Transverse colon (tissue), 4 donors: ENCODE measurements around the gene BAIAP2L2.

Experiments
- POLR2A ChIP-seq: fragments of 450-650 bp; IDR thresholded peaks from one replicate; pipeline ENCODE4 v1.6.1; 2016; ENCODE audit warnings: antibody characterized with exemption, mild to moderate bottlenecking, moderate library complexity
- POLR2AphosphoS5 ChIP-seq, 3 donors: sonication (generic); formaldehyde crosslinking; IDR thresholded peaks; one replicate each; pipeline ENCODE4 v1.6.1; 2016; ENCODE audit warnings: antibody characterized with exemption in 3 of 3
- TF ChIP-seq, protein P1 (sequence below), 5 experiments: fragments of 200-600 bp in 3 of 5; fragments of 450-650 bp in 2 of 5; sonication (generic) in 3 of 5; IDR thresholded peaks; 1 replicate in 2 of 5; 2 replicates in 3 of 5; pipeline ENCODE4 v1.5.1; 2016 to 2017; ENCODE audit warnings: antibody characterized with exemption in 5 of 5, inconsistent platforms in 3 of 5, mild to moderate bottlenecking in 2 of 5, moderate library complexity in 1 of 5

GRCh38 chr22:38071421-38072321 lies 38.8 kb downstream of the BAIAP2L2 start:
- TF ChIP-seq POLR2A (no peak), POLR2AphosphoS5 (IDR thresholded peaks at IDR 0.05) (no peak)
- TF ChIP-seq, protein P1, sequence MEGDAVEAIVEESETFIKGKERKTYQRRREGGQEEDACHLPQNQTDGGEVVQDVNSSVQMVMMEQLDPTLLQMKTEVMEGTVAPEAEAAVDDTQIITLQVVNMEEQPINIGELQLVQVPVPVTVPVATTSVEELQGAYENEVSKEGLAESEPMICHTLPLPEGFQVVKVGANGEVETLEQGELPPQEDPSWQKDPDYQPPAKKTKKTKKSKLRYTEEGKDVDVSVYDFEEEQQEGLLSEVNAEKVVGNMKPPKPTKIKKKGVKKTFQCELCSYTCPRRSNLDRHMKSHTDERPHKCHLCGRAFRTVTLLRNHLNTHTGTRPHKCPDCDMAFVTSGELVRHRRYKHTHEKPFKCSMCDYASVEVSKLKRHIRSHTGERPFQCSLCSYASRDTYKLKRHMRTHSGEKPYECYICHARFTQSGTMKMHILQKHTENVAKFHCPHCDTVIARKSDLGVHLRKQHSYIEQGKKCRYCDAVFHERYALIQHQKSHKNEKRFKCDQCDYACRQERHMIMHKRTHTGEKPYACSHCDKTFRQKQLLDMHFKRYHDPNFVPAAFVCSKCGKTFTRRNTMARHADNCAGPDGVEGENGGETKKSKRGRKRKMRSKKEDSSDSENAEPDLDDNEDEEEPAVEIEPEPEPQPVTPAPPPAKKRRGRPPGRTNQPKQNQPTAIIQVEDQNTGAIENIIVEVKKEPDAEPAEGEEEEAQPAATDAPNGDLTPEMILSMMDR (IDR thresholded peaks at IDR 0.05): no peak
